Measurements from ENCODE around the gene MRGPRX2. TPM values are rescaled to one million over a fixed set of nuclear protein-coding genes. Genes with fewer than 3 reads are reported as not detected.

MRGPRX2 gene
- total and polyA plus RNA-seq, 5 donors = not detected

Other genes with a start within 250 kb of the MRGPRX2 start
- not detected for gene MRGPRX1, start 121.3 kb downstream of the MRGPRX2 start, total RNA-seq
- not detected for gene MRGPRX1, start 121.3 kb downstream of the MRGPRX2 start, polyA plus RNA-seq
- 10 to 100 TPM; 11.2 to 15.5 (median 11.7) TPM for gene ZDHHC13, start 56.5 kb upstream of the MRGPRX2 start, total RNA-seq
- 10.7 TPM for gene ZDHHC13, start 56.5 kb upstream of the MRGPRX2 start, polyA plus RNA-seq
- gene CSRP3, start 141.3 kb upstream of the MRGPRX2 start, total RNA-seq = 1,000 to 10,000 TPM; 1,004 to 2,037 (median 1,403) TPM
- gene CSRP3, start 141.3 kb upstream of the MRGPRX2 start, polyA plus RNA-seq = 2,317 TPM
- 1 to 10 TPM; 4.8 to 7.9 (median 5.7) TPM for gene E2F8, start 180.2 kb upstream of the MRGPRX2 start, total RNA-seq
- gene E2F8, start 180.2 kb upstream of the MRGPRX2 start, polyA plus RNA-seq = 2.9 TPM